Measurements from ENCODE around the gene STIP1. TPM values are rescaled to one million over a fixed set of nuclear protein-coding genes. Genes with fewer than 3 reads are reported as not detected.

STIP1 gene
- total RNA-seq (100 to 1,000 TPM; 124 to 149 TPM), polyA plus RNA-seq (ENCODE audit: insufficient read length in 6 of 6) (100 to 1,000 TPM; 142 to 209 (median 172) TPM)
- long read RNA-seq, donor 1, transcript STIP1-201 (14 exons, 2,196 nt): major isoform, 9 of 55 reads
- long read RNA-seq, donor 1, partial matches to known transcripts: 39 of 55 reads
- long read RNA-seq, donor 1, other reads (novel, unspliced or antisense): 0 of 55 reads
- long read RNA-seq, donor 2, transcript STIP1-211 (5 exons, 772 nt): major isoform, 9 of 101 reads
- long read RNA-seq, donor 2, transcript STIP1-201 (14 exons, 2,196 nt): minor isoform, 8 of 101 reads
- long read RNA-seq, donor 2, partial matches to known transcripts: 74 of 101 reads
- long read RNA-seq, donor 2, other reads (novel, unspliced or antisense): 5 of 101 reads
- long read RNA-seq, donor 3, transcript STIP1-201 (14 exons, 2,196 nt): major isoform, 16 of 16 reads
- long read RNA-seq, donor 3, partial matches to known transcripts: 0 of 16 reads
- long read RNA-seq, donor 3, other reads (novel, unspliced or antisense): 0 of 16 reads
- long read RNA-seq, donor 4, transcript STIP1-201 (14 exons, 2,196 nt): major isoform, 44 of 66 reads
- long read RNA-seq, donor 4, transcript STIP1-211 (5 exons, 772 nt): minor isoform, 6 of 66 reads
- long read RNA-seq, donor 4, partial matches to known transcripts: 10 of 66 reads
- long read RNA-seq, donor 4, other reads (novel, unspliced or antisense): 6 of 66 reads
- long read RNA-seq, donor 5, partial matches to known transcripts: 9 of 20 reads
- long read RNA-seq, donor 5, other reads (novel, unspliced or antisense): 0 of 20 reads
- long read RNA-seq, donor 6, transcript STIP1-201 (14 exons, 2,196 nt): major isoform, 18 of 45 reads
- long read RNA-seq, donor 6, partial matches to known transcripts: 13 of 45 reads
- long read RNA-seq, donor 6, other reads (novel, unspliced or antisense): 7 of 45 reads
- long read RNA-seq, donor 7, transcript STIP1-201 (14 exons, 2,196 nt): major isoform, 17 of 18 reads
- long read RNA-seq, donor 7, partial matches to known transcripts: 0 of 18 reads
- long read RNA-seq, donor 7, other reads (novel, unspliced or antisense): 0 of 18 reads
- long read RNA-seq, donor 8, transcript STIP1-201 (14 exons, 2,196 nt): major isoform, 6 of 23 reads
- long read RNA-seq, donor 8, partial matches to known transcripts: 11 of 23 reads
- long read RNA-seq, donor 8, other reads (novel, unspliced or antisense): 0 of 23 reads
- long read RNA-seq, donor 9: 0 reads
- long read RNA-seq, donor 10, transcript STIP1-201 (14 exons, 2,196 nt): major isoform, 52 of 63 reads
- long read RNA-seq, donor 10, partial matches to known transcripts: 7 of 63 reads
- long read RNA-seq, donor 10, other reads (novel, unspliced or antisense): 3 of 63 reads
- long read RNA-seq, donor 11, transcript STIP1-211 (5 exons, 772 nt): minor isoform, 5 of 47 reads
- long read RNA-seq, donor 11, transcript STIP1-201 (14 exons, 2,196 nt): major isoform, 11 of 47 reads
- long read RNA-seq, donor 11, partial matches to known transcripts: 28 of 47 reads
- long read RNA-seq, donor 11, other reads (novel, unspliced or antisense): 0 of 47 reads
- long read RNA-seq, donor 12, transcript STIP1-201 (14 exons, 2,196 nt): major isoform, 7 of 39 reads
- long read RNA-seq, donor 12, partial matches to known transcripts: 24 of 39 reads
- long read RNA-seq, donor 12, other reads (novel, unspliced or antisense): 0 of 39 reads

GRCh38 chr11:64185693-64186491, at the start of gene STIP1:
TSS of gene STIP1 (plus strand) at chr11:64186171. CDS start at chr11:64186262, 91 bp downstream.
- Histone ChIP-seq H3K9me3 (no peaks in the 10 kb centered on the region), H3K4me3 (peak within 1 kb of the TSS; percentile 56 to 70), H3K27me3 (no peaks in the 10 kb centered on the region), H3K36me3 (peaks cover 0 to 5% of the 10 kb centered on the region in 2 donors), H3K4me1 (peaks cover 14 to 42% of the 10 kb centered on the region in 2 donors), H3K27ac (peak within 1 kb of the TSS; percentile 96 to 100)
- peak in 1 of 2 donors; percentile 48 for TF ChIP-seq CTCF (IDR thresholded peaks at IDR 0.05)
- peak; percentile 86 for ATAC-seq
- peak; percentile 98 to 100 (median 100) for DNase-seq
- intact Hi-C loops (cut with DNase I): no loop called here

GRCh38 chr11:64136765-64137441, 49.1 kb upstream of the STIP1 start:
- no peak overlapping the region for H3K27ac ChIP-seq
- TF ChIP-seq CTCF (IDR thresholded peaks at IDR 0.05): no peak
- ATAC-seq: no peak
- intact Hi-C loops (cut with DNase I): no loop called here
- H3K9me3 ChIP-seq: no peaks in the 10 kb centered on the region
- H3K36me3 ChIP-seq: no peaks in the 10 kb centered on the region
- DNase-seq: no peak
- H3K4me1 ChIP-seq: peaks cover 0 to 8% of the 10 kb centered on the region in 2 donors
- no peak overlapping the region for H3K4me3 ChIP-seq
- no peaks in the 10 kb centered on the region for H3K27me3 ChIP-seq

GRCh38 chr11:64138398-64138797, 47.6 kb upstream of the STIP1 start:
- DNase-seq (no peak), ATAC-seq (no peak)
- intact Hi-C loops (cut with DNase I): no loop called here
- no peak for TF ChIP-seq CTCF (IDR thresholded peaks at IDR 0.05)
- no peaks in the 10 kb centered on the region for H3K27me3 ChIP-seq
- no peaks in the 10 kb centered on the region for H3K36me3 ChIP-seq
- H3K9me3 ChIP-seq: no peaks in the 10 kb centered on the region
- H3K27ac ChIP-seq: no peak overlapping the region
- H3K4me1 ChIP-seq: no peaks in the 10 kb centered on the region
- H3K4me3 ChIP-seq: no peak overlapping the region

- no peak for TF ChIP-seq CTCF (IDR thresholded peaks at IDR 0.05)
- Histone ChIP-seq H3K36me3 (no peaks in the 10 kb centered on the region), H3K4me3 (no peak overlapping the region), H3K9me3 (no peaks in the 10 kb centered on the region), H3K27ac (no peak overlapping the region), H3K27me3 (no peaks in the 10 kb centered on the region), H3K4me1 (no peaks in the 10 kb centered on the region)
- intact Hi-C loops (cut with DNase I): no loop called here
- ATAC-seq (no peak), DNase-seq (no peak)
Measured at GRCh38 chr11:64139049-64139448, 46.9 kb upstream of the STIP1 start.

Data from left lung (tissue), 14 donors.